Measurements from ENCODE around the gene MLLT3.

DNA sequence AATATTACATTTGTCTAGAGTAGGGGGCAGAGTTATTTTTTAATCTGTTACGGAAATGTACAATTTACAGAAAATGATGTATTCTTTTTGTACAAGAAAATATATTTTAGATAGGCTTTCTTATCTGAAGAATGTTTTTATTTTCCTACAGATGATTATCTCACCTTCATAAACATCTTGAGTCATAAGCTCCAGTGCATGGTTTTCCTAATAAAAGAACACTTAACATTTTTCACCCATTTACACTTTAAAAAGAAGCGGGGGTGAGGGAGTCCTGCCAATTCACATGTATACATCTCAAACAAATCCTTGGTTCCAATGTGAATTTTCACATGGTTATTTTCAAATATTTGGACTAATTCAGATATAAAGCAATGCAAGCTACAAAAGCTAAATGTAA lies 85.0 kb downstream of the MLLT3 start:
- TF ChIP-seq POLR2AphosphoS5 (IDR thresholded peaks at IDR 0.05; ENCODE audit: low read depth, low read length) (no peak), TAF1 (IDR thresholded peaks at IDR 0.05; ENCODE audit: borderline replicate concordance, insufficient read depth, low read length) (no peak), SIN3A (IDR thresholded peaks at IDR 0.05; ENCODE audit: borderline replicate concordance, insufficient read depth, low read length) (no peak), FOXP2 (optimal IDR thresholded peaks at IDR 0.05; ENCODE audit: borderline replicate concordance, extremely low read depth, extremely low read length, insufficient read depth) (no peak)
- TF ChIP-seq, protein P1, sequence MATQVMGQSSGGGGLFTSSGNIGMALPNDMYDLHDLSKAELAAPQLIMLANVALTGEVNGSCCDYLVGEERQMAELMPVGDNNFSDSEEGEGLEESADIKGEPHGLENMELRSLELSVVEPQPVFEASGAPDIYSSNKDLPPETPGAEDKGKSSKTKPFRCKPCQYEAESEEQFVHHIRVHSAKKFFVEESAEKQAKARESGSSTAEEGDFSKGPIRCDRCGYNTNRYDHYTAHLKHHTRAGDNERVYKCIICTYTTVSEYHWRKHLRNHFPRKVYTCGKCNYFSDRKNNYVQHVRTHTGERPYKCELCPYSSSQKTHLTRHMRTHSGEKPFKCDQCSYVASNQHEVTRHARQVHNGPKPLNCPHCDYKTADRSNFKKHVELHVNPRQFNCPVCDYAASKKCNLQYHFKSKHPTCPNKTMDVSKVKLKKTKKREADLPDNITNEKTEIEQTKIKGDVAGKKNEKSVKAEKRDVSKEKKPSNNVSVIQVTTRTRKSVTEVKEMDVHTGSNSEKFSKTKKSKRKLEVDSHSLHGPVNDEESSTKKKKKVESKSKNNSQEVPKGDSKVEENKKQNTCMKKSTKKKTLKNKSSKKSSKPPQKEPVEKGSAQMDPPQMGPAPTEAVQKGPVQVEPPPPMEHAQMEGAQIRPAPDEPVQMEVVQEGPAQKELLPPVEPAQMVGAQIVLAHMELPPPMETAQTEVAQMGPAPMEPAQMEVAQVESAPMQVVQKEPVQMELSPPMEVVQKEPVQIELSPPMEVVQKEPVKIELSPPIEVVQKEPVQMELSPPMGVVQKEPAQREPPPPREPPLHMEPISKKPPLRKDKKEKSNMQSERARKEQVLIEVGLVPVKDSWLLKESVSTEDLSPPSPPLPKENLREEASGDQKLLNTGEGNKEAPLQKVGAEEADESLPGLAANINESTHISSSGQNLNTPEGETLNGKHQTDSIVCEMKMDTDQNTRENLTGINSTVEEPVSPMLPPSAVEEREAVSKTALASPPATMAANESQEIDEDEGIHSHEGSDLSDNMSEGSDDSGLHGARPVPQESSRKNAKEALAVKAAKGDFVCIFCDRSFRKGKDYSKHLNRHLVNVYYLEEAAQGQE (IDR thresholded peaks at IDR 0.05; ENCODE audit: insufficient read depth in 1 of 2, low read depth in 2 of 2, low read length in 2 of 2) = no peak

All from PFSK-1 (cell line).